ENCODE measurements around the gene MYL6.
A peak's percentile ranks its signal among the peaks of the same experiment; 100 is the strongest.

MYL6 gene

DNA sequence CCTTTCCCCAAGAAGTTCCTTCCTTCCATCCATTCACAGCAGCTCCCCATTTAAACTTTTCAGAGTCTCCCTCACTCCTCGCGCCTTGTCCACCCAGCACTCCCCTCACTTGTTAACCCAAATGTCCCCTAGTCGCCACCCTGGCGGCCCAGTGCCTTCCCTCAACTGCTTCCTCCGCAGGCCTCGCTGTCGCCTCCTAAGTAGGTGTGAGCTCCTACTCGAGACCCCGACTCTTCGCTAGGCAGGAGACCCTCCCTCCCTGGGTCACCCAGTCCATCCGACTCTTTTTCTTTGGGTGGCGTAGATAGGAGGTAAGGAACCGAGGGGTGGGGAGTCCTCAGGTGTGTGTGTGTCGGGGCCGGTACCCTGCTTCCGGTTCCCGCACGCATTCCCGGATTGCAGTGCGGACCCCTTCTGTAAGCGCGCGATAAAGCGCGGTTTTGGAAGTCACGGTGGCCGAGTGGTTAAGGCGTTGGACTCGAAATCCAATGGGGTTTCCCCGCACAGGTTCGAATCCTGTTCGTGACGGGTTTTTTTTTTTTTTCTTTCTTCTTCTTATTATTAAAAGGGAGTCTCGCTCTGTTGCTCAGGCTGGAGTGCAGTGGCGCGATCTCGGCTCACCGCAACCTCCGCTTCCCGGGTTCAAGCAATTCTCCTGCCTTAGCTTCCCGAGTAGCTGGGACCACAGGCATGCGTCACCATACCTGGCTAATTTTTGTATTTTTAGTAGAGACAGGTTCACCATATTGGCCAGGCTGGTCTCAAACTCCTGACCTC lies 31.9 kb downstream of the MYL6 start:
- no peak; the same call in 1 of the 2 replicates for TF ChIP-seq EGR1 (IDR thresholded peaks at IDR 0.05)
- TF ChIP-seq TAF1 (IDR thresholded peaks at IDR 0.05; ENCODE audit: low read depth) = peak; percentile 54; the same call in 1 of the 2 replicates
- TF ChIP-seq CREB1 (IDR thresholded peaks at IDR 0.05; ENCODE audit: low read depth) = no peak
- peak; percentile 98 for TF ChIP-seq TEAD4 (IDR thresholded peaks at IDR 0.05)
- peak; percentile 75; the same call in 1 of the 2 replicates for TF ChIP-seq YY1 (IDR thresholded peaks at IDR 0.05; ENCODE audit: low read depth)
- 0 out of 2 replicates have a peak, but pooled peaks have one; percentile 10 for TF ChIP-seq USF1 (IDR thresholded peaks at IDR 0.05)
- TF ChIP-seq, protein P1, sequence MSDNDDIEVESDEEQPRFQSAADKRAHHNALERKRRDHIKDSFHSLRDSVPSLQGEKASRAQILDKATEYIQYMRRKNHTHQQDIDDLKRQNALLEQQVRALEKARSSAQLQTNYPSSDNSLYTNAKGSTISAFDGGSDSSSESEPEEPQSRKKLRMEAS (IDR thresholded peaks at IDR 0.05) = peak; percentile 66
- TF ChIP-seq FOXM1 (IDR thresholded peaks at IDR 0.05; ENCODE audit: borderline replicate concordance, low read depth) = no peak
- TF ChIP-seq RAD21 (IDR thresholded peaks at IDR 0.05; ENCODE audit: low read depth) = no peak
- TF ChIP-seq, protein P2, sequence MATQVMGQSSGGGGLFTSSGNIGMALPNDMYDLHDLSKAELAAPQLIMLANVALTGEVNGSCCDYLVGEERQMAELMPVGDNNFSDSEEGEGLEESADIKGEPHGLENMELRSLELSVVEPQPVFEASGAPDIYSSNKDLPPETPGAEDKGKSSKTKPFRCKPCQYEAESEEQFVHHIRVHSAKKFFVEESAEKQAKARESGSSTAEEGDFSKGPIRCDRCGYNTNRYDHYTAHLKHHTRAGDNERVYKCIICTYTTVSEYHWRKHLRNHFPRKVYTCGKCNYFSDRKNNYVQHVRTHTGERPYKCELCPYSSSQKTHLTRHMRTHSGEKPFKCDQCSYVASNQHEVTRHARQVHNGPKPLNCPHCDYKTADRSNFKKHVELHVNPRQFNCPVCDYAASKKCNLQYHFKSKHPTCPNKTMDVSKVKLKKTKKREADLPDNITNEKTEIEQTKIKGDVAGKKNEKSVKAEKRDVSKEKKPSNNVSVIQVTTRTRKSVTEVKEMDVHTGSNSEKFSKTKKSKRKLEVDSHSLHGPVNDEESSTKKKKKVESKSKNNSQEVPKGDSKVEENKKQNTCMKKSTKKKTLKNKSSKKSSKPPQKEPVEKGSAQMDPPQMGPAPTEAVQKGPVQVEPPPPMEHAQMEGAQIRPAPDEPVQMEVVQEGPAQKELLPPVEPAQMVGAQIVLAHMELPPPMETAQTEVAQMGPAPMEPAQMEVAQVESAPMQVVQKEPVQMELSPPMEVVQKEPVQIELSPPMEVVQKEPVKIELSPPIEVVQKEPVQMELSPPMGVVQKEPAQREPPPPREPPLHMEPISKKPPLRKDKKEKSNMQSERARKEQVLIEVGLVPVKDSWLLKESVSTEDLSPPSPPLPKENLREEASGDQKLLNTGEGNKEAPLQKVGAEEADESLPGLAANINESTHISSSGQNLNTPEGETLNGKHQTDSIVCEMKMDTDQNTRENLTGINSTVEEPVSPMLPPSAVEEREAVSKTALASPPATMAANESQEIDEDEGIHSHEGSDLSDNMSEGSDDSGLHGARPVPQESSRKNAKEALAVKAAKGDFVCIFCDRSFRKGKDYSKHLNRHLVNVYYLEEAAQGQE (IDR thresholded peaks at IDR 0.05; ENCODE audit: low read depth) = no peak
- TF ChIP-seq TCF12 (IDR thresholded peaks at IDR 0.05; ENCODE audit: low read depth) = peak; percentile 63
- TF ChIP-seq CEBPB (IDR thresholded peaks at IDR 0.05) = no peak; the same call in 1 of the 2 replicates
- peak; percentile 91 for TF ChIP-seq ZBTB7A (IDR thresholded peaks at IDR 0.05; ENCODE audit: low read depth)
- TF ChIP-seq EP300 (IDR thresholded peaks at IDR 0.05; ENCODE audit: borderline replicate concordance) = no peak
- peak; percentile 63; the same call in 1 of the 2 replicates for TF ChIP-seq NFIC (IDR thresholded peaks at IDR 0.05)

GRCh38 chr12:56190695-56191155 lies 32.6 kb downstream of the MYL6 start:
- no peak for TF ChIP-seq FOXM1 (IDR thresholded peaks at IDR 0.05; ENCODE audit: borderline replicate concordance, low read depth)
- TF ChIP-seq, protein P1 (IDR thresholded peaks at IDR 0.05) = peak; percentile 38

DNA sequence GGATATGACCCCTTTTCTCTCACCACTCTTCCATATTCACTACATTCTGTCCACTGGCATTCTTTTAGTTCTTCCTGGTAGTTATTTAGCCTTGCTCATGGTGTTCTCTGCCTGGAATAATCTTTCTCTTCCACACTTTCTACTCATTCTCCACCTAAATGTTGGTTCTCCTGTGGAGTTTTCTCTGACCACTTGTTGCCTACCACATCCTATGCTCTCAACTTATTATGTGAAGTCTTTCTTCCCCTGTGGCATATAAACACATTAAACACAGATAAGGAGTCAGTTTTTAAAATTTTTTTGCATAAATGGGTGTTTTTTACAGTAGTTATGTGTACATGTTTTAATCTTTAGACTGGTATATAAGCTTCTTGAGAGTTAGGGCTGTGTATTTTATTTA lies 34.4 kb downstream of the MYL6 start:
- TF ChIP-seq, protein P1 (IDR thresholded peaks at IDR 0.05) = no peak
- TF ChIP-seq CREB1 (IDR thresholded peaks at IDR 0.05; ENCODE audit: low read depth) (no peak), RAD21 (IDR thresholded peaks at IDR 0.05; ENCODE audit: low read depth) (no peak), EGR1 (IDR thresholded peaks at IDR 0.05) (no peak), NFIC (IDR thresholded peaks at IDR 0.05) (no peak), ZBTB7A (IDR thresholded peaks at IDR 0.05; ENCODE audit: low read depth) (no peak), TCF12 (IDR thresholded peaks at IDR 0.05; ENCODE audit: low read depth) (no peak), YY1 (IDR thresholded peaks at IDR 0.05; ENCODE audit: low read depth) (no peak), FOXM1 (IDR thresholded peaks at IDR 0.05; ENCODE audit: borderline replicate concordance, low read depth) (no peak), CEBPB (IDR thresholded peaks at IDR 0.05) (no peak), EP300 (IDR thresholded peaks at IDR 0.05; ENCODE audit: borderline replicate concordance) (no peak), TEAD4 (IDR thresholded peaks at IDR 0.05) (no peak), USF1 (IDR thresholded peaks at IDR 0.05) (no peak), TAF1 (IDR thresholded peaks at IDR 0.05; ENCODE audit: low read depth) (no peak)
- TF ChIP-seq, protein P2 (IDR thresholded peaks at IDR 0.05; ENCODE audit: low read depth) = no peak

GRCh38 chr12:56193025-56193578 lies 34.9 kb downstream of the MYL6 start:
- TF ChIP-seq, protein P2 (IDR thresholded peaks at IDR 0.05; ENCODE audit: low read depth) = no peak
- TF ChIP-seq RAD21 (IDR thresholded peaks at IDR 0.05; ENCODE audit: low read depth) (peak; percentile 95), YY1 (IDR thresholded peaks at IDR 0.05; ENCODE audit: low read depth) (peak; percentile 90)

Measured in Ishikawa (cell line).